Gastrocnemius medialis (tissue), 4 donors: Measurements from ENCODE around the gene KRT17.

ENCODE experiments used
- CTCF ChIP-seq, 5 experiments: fragments of 450-650 bp in 3 of 5; fragments of 200-600 bp in 2 of 5; sonication (generic) in 2 of 5; IDR thresholded peaks in 4 of 5; conservative IDR thresholded peaks in 1 of 5; 1 replicate in 4 of 5; 2 replicates in 1 of 5; pipeline ENCODE4 v1.5.1; 2016 to 2019; ENCODE audit warnings: antibody characterized with exemption in 5 of 5, mild to moderate bottlenecking in 3 of 5, moderate library complexity in 3 of 5
- POLR2A ChIP-seq, 2 donors: fragments of 450-650 bp; IDR thresholded peaks; one replicate each; pipeline ENCODE4 v1.6.1; 2017; ENCODE audit warnings: antibody characterized with exemption in 2 of 2, mild to moderate bottlenecking in 2 of 2, moderate library complexity in 2 of 2

- TF ChIP-seq CTCF (IDR thresholded peaks at IDR 0.05 in 4 of 5, conservative IDR thresholded peaks at IDR 0.05 in 1 of 5) = no peak
- no peak for TF ChIP-seq POLR2A (IDR thresholded peaks at IDR 0.05)
These were observed 9.3 kb upstream of the KRT17 start for GRCh38 chr17:41633556-41634199.
